ENCODE measurements around the gene B3GALT6.

B3GALT6 gene

DNA sequence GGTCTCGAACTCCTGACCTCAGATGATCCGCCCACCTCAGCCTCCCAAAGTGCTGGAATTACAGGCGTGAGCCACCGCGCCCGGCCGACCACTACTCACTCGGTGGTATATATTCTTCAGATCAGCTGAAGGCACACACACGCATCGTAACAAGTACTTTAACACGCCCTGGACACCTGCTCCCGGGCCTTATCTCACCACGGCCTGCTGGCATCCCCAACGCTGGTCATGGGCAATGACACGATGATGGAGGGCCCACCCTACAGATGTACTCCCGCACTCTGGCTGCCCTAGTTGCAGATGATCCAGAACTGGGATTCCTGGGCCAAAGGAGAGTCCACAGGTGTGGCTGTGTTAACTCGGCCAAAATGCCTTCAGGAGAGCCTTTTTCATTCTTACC, 30.0 kb downstream of the B3GALT6 start:
- H3K36me3 ChIP-seq (replicated peaks; ENCODE audit: insufficient read depth, low read length) = peaks cover 10% of the 10 kb centered on the region; the same call in 1 of the 2 replicates
- H3K4me2 ChIP-seq (ENCODE audit: low read depth, low read length) = no peak overlapping the region
- no peak overlapping the region for H3K27ac ChIP-seq (ENCODE audit: low read length)
- H3K27me3 ChIP-seq (replicated peaks; ENCODE audit: insufficient read depth, low read length) = no peaks in the 10 kb centered on the region
- H3K9me3 ChIP-seq (replicated peaks; ENCODE audit: insufficient read depth, low read length) = no peaks in the 10 kb centered on the region
- H3K79me2 ChIP-seq (ENCODE audit: low read length) = peaks cover 23% of the 10 kb centered on the region
- H3K9ac ChIP-seq (ENCODE audit: low read length) = no peak overlapping the region
- H3K9me2 ChIP-seq (replicated peaks; ENCODE audit: insufficient read depth, low read length) = no peaks in the 10 kb centered on the region
- H3F3A ChIP-seq (ENCODE audit: insufficient read depth, low read length) = no peaks in the 10 kb centered on the region
- H3K4me1 ChIP-seq (ENCODE audit: low read length) = no peaks in the 10 kb centered on the region
- TF ChIP-seq, protein P1, sequence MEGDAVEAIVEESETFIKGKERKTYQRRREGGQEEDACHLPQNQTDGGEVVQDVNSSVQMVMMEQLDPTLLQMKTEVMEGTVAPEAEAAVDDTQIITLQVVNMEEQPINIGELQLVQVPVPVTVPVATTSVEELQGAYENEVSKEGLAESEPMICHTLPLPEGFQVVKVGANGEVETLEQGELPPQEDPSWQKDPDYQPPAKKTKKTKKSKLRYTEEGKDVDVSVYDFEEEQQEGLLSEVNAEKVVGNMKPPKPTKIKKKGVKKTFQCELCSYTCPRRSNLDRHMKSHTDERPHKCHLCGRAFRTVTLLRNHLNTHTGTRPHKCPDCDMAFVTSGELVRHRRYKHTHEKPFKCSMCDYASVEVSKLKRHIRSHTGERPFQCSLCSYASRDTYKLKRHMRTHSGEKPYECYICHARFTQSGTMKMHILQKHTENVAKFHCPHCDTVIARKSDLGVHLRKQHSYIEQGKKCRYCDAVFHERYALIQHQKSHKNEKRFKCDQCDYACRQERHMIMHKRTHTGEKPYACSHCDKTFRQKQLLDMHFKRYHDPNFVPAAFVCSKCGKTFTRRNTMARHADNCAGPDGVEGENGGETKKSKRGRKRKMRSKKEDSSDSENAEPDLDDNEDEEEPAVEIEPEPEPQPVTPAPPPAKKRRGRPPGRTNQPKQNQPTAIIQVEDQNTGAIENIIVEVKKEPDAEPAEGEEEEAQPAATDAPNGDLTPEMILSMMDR (IDR thresholded peaks at IDR 0.05; ENCODE audit: low read length) = no peak
- TF ChIP-seq EZH2phosphoT487 (IDR thresholded peaks at IDR 0.05; ENCODE audit: low read length) = no peak
- no peak overlapping the region for H2AFZ ChIP-seq (ENCODE audit: low read length)
- DNase-seq = no peak
- no peak overlapping the region for H3K4me3 ChIP-seq (ENCODE audit: low read length)
- H4K20me1 ChIP-seq (ENCODE audit: insufficient read depth, low read length) = no peaks in the 10 kb centered on the region

DNA sequence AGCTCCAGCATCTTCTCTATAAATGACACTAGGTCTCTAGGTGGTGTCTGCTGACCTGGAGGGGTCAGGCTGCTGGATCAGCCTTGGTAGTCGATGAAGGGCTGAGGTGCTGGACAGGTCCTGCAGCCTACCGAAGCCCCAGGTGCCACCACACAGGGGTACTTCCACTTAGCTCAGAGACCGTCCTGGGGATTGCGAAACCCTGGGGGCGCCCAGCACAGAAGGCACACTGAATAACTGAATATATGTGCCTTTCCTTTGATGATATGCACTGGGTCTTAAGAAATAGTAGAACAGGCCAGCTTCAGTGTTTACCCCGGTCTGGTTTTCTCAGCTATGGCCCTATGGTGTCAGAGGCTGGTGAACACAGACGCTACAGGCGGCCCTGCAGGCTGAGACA, 30.7 kb downstream of the B3GALT6 start:
- no peak overlapping the region for H3K9ac ChIP-seq (ENCODE audit: low read length)
- no peak overlapping the region for H3K27ac ChIP-seq (ENCODE audit: low read length)
- H3K36me3 ChIP-seq (replicated peaks; ENCODE audit: insufficient read depth, low read length) = peaks cover 10% of the 10 kb centered on the region; the same call in 1 of the 2 replicates

DNA sequence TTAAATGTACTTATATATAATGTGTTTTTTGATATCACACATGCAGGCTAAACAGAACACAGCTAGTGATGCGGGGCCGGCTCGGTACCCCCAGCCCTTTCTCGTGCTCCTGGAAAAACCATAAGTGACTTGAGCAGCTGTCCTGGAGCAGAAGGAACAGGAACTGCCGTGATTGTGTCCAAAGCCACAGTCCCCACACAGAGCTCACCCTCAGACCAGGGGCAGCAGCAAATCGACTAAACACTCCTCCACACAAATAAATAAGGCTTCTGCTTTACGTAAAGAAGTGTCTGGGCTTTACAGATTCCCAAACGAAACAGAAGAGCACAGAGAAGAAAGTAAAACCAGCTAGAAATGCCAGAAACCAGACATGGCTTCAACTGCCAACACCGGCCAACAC, 32.0 kb downstream of the B3GALT6 start:
- Histone ChIP-seq H4K20me1 (ENCODE audit: insufficient read depth, low read length) (no peaks in the 10 kb centered on the region; the same call in 1 of the 2 replicates), H3K9me3 (replicated peaks; ENCODE audit: insufficient read depth, low read length) (no peaks in the 10 kb centered on the region), H3K27me3 (replicated peaks; ENCODE audit: insufficient read depth, low read length) (no peaks in the 10 kb centered on the region), H3K36me3 (replicated peaks; ENCODE audit: insufficient read depth, low read length) (peaks cover 10% of the 10 kb centered on the region; the same call in 1 of the 2 replicates), H3K9ac (ENCODE audit: low read length) (no peak overlapping the region), H3K9me2 (replicated peaks; ENCODE audit: insufficient read depth, low read length) (no peaks in the 10 kb centered on the region), H3K4me3 (ENCODE audit: low read length) (no peak overlapping the region), H3K4me1 (ENCODE audit: low read length) (no peaks in the 10 kb centered on the region), H3K79me2 (ENCODE audit: low read length) (peaks cover 39% of the 10 kb centered on the region), H3K4me2 (ENCODE audit: low read depth, low read length) (no peak overlapping the region), H3K27ac (ENCODE audit: low read length) (no peak overlapping the region), H3F3A (ENCODE audit: insufficient read depth, low read length) (no peaks in the 10 kb centered on the region), H2AFZ (ENCODE audit: low read length) (no peak overlapping the region)
- TF ChIP-seq, protein P1 (IDR thresholded peaks at IDR 0.05; ENCODE audit: low read length) = no peak
- no peak for DNase-seq

More for the DNA sequence above, 30.7 kb downstream of the B3GALT6 start:
- no peaks in the 10 kb centered on the region for H3K9me2 ChIP-seq (replicated peaks; ENCODE audit: insufficient read depth, low read length)
- no peaks in the 10 kb centered on the region for H3F3A ChIP-seq (ENCODE audit: insufficient read depth, low read length)
- H3K27me3 ChIP-seq (replicated peaks; ENCODE audit: insufficient read depth, low read length) = no peaks in the 10 kb centered on the region
- TF ChIP-seq EZH2phosphoT487 (IDR thresholded peaks at IDR 0.05; ENCODE audit: low read length) (no peak), EZH2 (optimal IDR thresholded peaks at IDR 0.05; ENCODE audit: low read depth, low read length) (no peak)
- TF ChIP-seq, protein P1 (IDR thresholded peaks at IDR 0.05; ENCODE audit: low read length) = no peak
- H3K79me2 ChIP-seq (ENCODE audit: low read length) = peaks cover 30% of the 10 kb centered on the region
- no peak for DNase-seq
- H4K20me1 ChIP-seq (ENCODE audit: insufficient read depth, low read length) = no peaks in the 10 kb centered on the region; the same call in 1 of the 2 replicates
- H3K4me2 ChIP-seq (ENCODE audit: low read depth, low read length) = no peak overlapping the region
- H3K9me3 ChIP-seq (replicated peaks; ENCODE audit: insufficient read depth, low read length) = no peaks in the 10 kb centered on the region
- no peaks in the 10 kb centered on the region for H3K4me1 ChIP-seq (ENCODE audit: low read length)
- no peak overlapping the region for H2AFZ ChIP-seq (ENCODE audit: low read length)
- no peak overlapping the region for H3K4me3 ChIP-seq (ENCODE audit: low read length)
